OCI-LY7 (cell line): ENCODE data around the gene ZBTB34.

Source experiments
- EZH2phosphoT487 ChIP-seq: fragments of 200-600 bp; sonication (generic); IDR thresholded peaks from 2 replicates; pipeline ENCODE4 v1.6.1; 2018; ENCODE audit warnings: low read depth, borderline replicate concordance, mild to moderate bottlenecking, mixed run types, antibody characterized with exemption, low read length, moderate library complexity, mixed read lengths
- TF ChIP-seq, protein P1 (sequence below): fragments of 200-600 bp; sonication (generic); conservative IDR thresholded peaks from 2 replicates; pipeline ENCODE4 v1.5.1; 2014; ENCODE audit warnings: mild to moderate bottlenecking, antibody characterized with exemption, low read length, moderate library complexity, mixed read lengths

DNA sequence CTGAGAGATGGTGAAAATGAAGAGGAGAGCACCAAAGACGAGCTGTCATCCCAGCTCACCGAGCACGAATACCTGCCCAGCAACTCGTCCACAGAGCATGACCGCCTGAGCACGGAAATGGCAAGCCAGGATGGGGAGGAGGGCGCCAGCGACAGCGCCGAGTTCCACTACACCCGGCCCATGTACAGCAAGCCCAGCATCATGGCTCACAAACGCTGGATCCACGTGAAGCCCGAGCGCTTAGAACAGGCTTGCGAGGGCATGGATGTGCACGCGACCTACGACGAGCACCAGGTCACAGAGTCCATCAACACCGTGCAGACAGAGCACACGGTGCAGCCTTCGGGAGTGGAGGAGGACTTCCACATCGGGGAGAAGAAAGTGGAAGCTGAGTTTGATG, 27.4 kb upstream of the ZBTB34 start:
- TF ChIP-seq, protein P1, sequence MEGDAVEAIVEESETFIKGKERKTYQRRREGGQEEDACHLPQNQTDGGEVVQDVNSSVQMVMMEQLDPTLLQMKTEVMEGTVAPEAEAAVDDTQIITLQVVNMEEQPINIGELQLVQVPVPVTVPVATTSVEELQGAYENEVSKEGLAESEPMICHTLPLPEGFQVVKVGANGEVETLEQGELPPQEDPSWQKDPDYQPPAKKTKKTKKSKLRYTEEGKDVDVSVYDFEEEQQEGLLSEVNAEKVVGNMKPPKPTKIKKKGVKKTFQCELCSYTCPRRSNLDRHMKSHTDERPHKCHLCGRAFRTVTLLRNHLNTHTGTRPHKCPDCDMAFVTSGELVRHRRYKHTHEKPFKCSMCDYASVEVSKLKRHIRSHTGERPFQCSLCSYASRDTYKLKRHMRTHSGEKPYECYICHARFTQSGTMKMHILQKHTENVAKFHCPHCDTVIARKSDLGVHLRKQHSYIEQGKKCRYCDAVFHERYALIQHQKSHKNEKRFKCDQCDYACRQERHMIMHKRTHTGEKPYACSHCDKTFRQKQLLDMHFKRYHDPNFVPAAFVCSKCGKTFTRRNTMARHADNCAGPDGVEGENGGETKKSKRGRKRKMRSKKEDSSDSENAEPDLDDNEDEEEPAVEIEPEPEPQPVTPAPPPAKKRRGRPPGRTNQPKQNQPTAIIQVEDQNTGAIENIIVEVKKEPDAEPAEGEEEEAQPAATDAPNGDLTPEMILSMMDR = no peak
- no peak for TF ChIP-seq EZH2phosphoT487
